ENCODE measurements around the gene BCR.

Gene BCR

GRCh38 chr22:23227380-23227779, 47.1 kb downstream of the BCR start:
- in situ Hi-C loops (cut with HindIII; ENCODE audit: low sequenced_read_pairs): no loop called here

- in situ Hi-C loops (cut with HindIII; ENCODE audit: low sequenced_read_pairs): no loop called here
These were observed 48.2 kb downstream of the BCR start for GRCh38 chr22:23228503-23228902.

- in situ Hi-C loops (cut with HindIII; ENCODE audit: low sequenced_read_pairs): no loop called here
These were observed 49.3 kb downstream of the BCR start for GRCh38 chr22:23229646-23230045.

- in situ Hi-C loops (cut with HindIII; ENCODE audit: low sequenced_read_pairs): no loop called here
These were observed 50.2 kb downstream of the BCR start for GRCh38 chr22:23230348-23231068.

- in situ Hi-C loops (cut with HindIII; ENCODE audit: low sequenced_read_pairs): no loop called here
These were observed 51.3 kb downstream of the BCR start for GRCh38 chr22:23231471-23232093.

GRCh38 chr22:23232094-23232905, 52.0 kb downstream of the BCR start:
- in situ Hi-C loops (cut with HindIII; ENCODE audit: low sequenced_read_pairs): no loop called here

DNA sequence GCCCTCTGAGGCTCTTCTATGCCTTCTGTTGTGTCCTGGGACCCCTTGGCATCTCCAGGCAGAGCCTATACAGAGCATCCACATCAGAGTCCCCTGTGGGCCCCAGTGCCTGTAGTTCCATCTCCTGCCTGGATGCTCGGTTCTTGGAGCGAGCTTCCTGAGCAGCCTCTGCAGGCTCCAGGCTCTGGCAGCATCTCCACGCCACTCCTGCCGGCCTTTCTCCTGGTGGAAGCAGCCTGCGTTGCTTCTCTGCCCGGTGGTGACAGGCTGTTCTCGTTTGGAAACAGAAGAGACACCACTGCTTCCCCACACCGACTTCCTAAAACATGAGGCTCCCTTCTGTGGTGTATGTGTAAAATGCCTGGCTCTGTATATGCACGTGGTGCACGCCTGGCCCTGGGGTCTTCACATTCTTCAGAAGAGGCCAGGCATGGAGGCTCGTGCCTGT, 52.8 kb downstream of the BCR start:
- in situ Hi-C loops (cut with HindIII; ENCODE audit: low sequenced_read_pairs): no loop called here

DNA sequence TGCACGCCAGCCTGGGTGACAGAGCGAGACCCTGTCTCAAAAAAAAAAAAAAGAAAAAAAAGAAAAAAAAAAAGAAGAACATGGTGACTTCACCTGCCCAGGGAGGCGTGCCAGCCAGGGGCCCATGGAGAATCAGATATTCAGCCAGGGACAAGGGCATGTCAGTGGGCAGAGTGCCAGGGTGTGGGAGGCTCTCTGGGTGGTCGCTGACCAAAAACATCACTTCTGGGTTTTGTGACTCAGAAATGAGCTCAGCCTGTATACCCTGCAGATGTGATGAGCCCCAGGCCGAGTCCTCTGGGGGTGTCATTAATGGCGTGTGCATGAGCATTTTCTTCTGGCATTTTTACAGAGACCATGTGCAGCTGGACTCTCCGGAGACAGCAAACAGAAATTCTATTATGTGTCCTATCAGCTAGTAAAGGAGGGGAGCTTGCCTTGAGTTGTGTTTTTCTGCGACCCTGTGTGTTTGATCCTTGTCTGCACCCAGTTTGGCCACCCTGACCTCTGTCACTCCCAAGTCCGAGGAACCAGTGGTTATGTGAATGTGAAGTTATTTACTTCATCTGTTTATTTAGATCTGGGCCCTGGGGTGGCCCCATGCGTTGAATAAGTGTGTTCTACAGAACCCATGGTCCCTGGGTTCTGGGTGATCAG, 53.6 kb downstream of the BCR start:
- in situ Hi-C loops (cut with HindIII; ENCODE audit: low sequenced_read_pairs): no loop called here

GRCh38 chr22:23234409-23235161, 54.3 kb downstream of the BCR start:
- in situ Hi-C loops (cut with HindIII; ENCODE audit: low sequenced_read_pairs): no loop called here

DNA sequence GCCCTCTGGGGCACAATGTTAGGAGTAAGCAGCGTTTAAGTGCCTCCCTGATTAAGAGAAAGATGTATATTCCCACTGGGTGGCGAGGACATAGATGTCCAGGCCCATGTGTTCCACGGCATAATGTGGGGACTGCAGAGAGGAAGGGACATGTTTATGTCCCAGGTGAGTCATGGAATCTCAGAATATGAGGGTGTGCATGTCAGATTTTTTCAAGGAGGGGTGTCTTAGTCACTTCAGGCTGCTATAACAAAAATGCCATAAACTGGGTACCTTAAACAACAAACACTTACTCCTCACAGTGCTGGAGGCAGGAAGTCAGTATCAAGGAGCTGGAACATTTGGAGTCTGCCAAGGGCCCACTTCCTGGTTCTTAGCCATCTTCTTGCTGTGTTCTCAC, 55.1 kb downstream of the BCR start:
- in situ Hi-C loops (cut with HindIII; ENCODE audit: low sequenced_read_pairs): no loop called here

GRCh38 chr22:23236026-23236425, 55.7 kb downstream of the BCR start:
- in situ Hi-C loops (cut with HindIII; ENCODE audit: low sequenced_read_pairs): no loop called here

DNA sequence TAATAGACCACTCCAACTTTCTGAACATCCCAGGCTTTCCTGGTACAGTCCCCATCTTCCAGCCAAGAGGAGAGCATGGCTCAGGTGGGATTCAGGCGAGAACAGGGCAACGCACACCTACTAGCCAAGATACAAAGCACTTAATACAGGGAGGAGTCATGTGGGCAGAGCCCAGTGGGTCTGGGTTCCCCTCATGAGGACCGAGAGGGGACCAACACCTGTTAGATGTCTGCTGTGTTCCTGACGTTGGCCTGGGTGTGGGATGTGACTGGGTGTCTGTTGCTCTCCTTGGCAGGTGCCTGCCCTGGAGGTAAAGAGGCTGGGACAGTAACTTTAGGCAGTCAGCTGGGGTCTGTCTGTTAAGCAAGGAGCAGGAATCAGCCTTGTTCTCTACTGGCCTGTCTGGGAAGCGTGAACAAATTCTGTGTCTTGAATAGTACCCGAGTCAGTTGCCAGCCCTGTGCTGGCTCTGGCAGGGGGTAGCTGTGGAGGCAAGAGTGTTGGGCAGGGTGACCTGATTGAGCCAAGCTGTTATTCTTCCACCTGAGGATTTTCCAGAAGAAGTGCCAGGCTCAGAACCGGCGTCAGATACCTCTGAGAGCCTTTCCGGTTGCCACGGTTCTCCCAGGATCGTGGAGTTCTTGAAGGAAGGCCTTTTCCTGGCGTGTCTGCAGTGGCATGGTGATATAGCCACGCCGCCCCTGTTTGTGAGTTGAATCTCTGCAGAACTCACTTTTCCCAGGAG, 56.3 kb downstream of the BCR start:
- in situ Hi-C loops (cut with HindIII; ENCODE audit: low sequenced_read_pairs): no loop called here

- in situ Hi-C loops (cut with HindIII; ENCODE audit: low sequenced_read_pairs): no loop called here
These were observed 57.0 kb downstream of the BCR start for GRCh38 chr22:23237201-23237798.

DNA sequence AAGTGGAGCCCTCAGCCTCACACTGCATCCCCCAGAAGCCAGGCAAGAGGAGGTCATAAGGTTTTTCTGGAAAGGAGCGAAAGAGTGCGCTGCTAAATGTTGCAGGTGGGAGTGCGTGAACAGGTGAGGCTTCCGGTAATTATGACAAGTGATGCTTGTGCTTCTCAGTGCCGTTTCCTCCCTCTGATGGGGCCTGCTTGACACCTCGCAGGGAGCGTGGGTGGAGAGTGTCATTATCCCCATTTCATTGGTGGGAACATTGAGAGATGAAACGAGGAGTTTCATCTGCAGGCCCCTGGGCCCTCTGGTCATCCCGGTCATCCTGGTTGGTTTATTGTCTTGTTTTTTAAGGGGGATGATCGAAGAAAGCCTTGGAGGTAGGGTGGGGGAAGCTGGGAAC, 57.5 kb downstream of the BCR start:
- in situ Hi-C loops (cut with HindIII; ENCODE audit: low sequenced_read_pairs): no loop called here

- in situ Hi-C loops (cut with HindIII; ENCODE audit: low sequenced_read_pairs): no loop called here
These were observed 58.4 kb downstream of the BCR start for GRCh38 chr22:23238707-23239106.

DNA sequence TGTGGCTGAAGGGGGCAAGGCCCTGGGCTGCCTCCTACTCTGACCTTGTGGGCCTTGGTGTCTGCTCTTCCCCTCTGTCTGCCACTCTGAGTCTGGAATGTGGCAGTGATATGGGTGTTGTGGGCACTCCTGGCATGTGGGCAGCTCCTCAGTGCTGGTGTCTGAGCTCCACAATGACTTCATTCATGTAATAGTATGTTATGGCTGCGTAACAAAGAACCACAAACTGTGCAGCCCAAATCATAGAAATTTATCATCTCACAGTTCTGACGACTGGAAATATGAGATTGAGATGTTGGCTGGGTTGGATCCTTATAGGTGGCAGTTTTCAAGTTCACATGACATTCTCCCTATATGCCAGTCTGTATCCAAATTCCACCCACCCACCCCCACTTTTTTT, 59.1 kb downstream of the BCR start:
- in situ Hi-C loops (cut with HindIII; ENCODE audit: low sequenced_read_pairs): no loop called here

DNA sequence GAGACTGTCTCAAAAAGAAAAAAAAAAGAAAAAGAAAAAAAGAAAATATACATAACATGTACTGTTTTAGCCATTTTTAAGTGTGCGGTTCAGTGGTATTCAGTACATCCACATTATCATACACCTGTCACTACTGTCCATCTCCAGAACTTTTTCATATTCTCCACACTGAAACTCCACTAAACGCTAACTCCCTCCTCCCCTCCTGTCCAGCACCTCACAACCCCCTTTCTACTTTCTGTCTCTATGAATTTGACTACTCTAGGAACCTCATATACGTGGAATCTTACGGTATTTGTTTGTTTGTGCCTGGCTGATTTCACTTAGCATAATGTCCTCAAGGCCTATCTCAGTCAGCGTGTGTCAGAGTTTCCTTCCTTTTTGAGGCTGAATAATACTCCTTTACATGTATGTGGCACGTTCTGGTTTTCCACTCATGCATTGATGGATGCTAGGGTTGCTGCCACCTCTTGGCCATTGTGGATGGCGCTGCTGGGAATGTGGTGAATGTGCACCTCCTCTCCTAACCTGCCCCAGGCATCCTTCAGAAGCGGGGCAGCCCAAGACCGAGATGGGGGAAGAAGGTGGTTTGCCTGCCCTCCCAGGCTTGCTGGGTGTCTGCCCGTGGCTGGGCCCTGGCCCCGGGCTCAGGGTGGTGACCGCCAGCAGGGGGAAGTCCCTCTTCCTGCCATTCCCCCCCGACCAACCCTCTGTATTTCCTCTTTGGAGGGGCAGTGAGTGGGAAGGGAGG, 60.5 kb downstream of the BCR start:
- in situ Hi-C loops (cut with HindIII; ENCODE audit: low sequenced_read_pairs): no loop called here

- in situ Hi-C loops (cut with HindIII; ENCODE audit: low sequenced_read_pairs): no loop called here
These were observed 61.5 kb downstream of the BCR start for GRCh38 chr22:23241562-23242472.
